Testis (tissue), 3 donors: ENCODE data around the gene GPT2. TPM values are rescaled to one million over a fixed set of nuclear protein-coding genes. Genes with fewer than 3 reads are reported as not detected.

Experiments
- DNase-seq: peaks from one replicate; pipeline ENCODE4 v3.0.0-alpha.2; 2019
- H3K27ac ChIP-seq, 2 donors: fragments of 200-600 bp; sonication (generic); one replicate each; pipeline ENCODE4 v1.5.1; 2019
- H3K27me3 ChIP-seq: fragments of 200-600 bp; sonication (generic); one replicate; pipeline ENCODE4 v1.5.1; 2019
- H3K36me3 ChIP-seq: fragments of 200-600 bp; sonication (generic); one replicate; pipeline ENCODE4 v1.5.1; 2017; ENCODE audit warnings: low read depth; ENCODE audit errors: missing control alignments
- H3K4me1 ChIP-seq: fragments of 200-600 bp; sonication (generic); one replicate; pipeline ENCODE4 v1.5.1; 2019
- H3K4me3 ChIP-seq, 2 donors: fragments of 200-600 bp; sonication (generic); one replicate each; pipeline ENCODE4 v1.5.1; 2017 to 2019
- H3K9me3 ChIP-seq: fragments of 200-600 bp; sonication (generic); one replicate; pipeline ENCODE4 v1.5.1; 2017
- CTCF ChIP-seq, 3 experiments: fragments of 450-650 bp in 2 of 3; fragments of 200-600 bp in 1 of 3; sonication (generic) in 1 of 3; IDR thresholded peaks; one replicate each; pipeline ENCODE4 v1.5.1; 2016 to 2019; ENCODE audit warnings: antibody characterized with exemption in 3 of 3, mild to moderate bottlenecking in 2 of 3, moderate library complexity in 1 of 3
- POLR2A ChIP-seq: fragments of 450-650 bp; IDR thresholded peaks from one replicate; pipeline ENCODE4 v1.6.1; 2017; ENCODE audit warnings: antibody characterized with exemption, mild to moderate bottlenecking, moderate library complexity
- WGBS, 2 donors: methylation state at CpG; one replicate each; pipeline ENCODE4 v1.1.5; 2018; 5-methylcytosine and 5-hydroxymethylcytosine counted together
- intact Hi-C: fragments of 100-400 bp; cut with DNase I; formaldehyde crosslinking; loops from one replicate; pipeline ENCODE4 v1.15.1; 2023; ENCODE audit warnings: low total_unique reads
- polyA plus RNA-seq: library from polyadenylated mRNA; stranded (reverse); fragments of 350-450 nt; fragmentation: Illumina TruSeq; extraction: RNeasy Lipid Tissue Mini Kit (QIAGEN cat#74804); gene quantifications from one replicate; pipeline ENCODE4 v1.2.3, GENCODE V29; 2014; ENCODE audit warnings: low read depth, low replicate concordance; ENCODE audit not compliant: insufficient read depth
- total RNA-seq, 2 donors: library from RNA; depleted of rRNA; stranded (reverse); fragments of >200 nt; gene quantifications; one replicate each; pipeline ENCODE4 v1.2.3, GENCODE V29; 2016

GPT2 gene
- total and polyA plus RNA-seq, 3 donors from 2014 or later = 38.8 to 80.6 (median 46.6) TPM

DNA sequence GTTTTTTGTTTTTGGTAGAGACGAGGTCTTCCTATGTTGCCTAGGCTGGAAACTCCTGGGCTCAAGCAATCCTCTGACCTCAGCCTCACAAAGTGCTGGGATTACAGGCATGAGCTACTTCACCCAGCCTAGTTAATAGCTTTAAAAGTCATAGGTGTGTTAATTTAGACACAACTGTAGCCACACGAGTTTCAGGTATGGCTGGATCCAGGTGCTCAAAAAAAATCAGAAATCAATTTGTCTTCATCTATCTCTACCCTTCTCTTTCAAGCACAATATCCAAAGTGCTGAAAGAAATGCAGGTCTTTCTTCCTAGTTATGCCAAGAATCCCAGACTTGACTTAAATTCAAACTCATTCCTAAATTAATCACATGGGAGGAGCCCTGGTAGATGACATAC lies 29.3 kb upstream of the GPT2 start:
- intact Hi-C loops = loop anchor here (5.0 kb wide), 1 partner anchor 52 kb away; no protein-coding TSS in a partner anchor
- Histone ChIP-seq H3K36me3 (no peaks in the 10 kb centered on the region), H3K4me1 (no peaks in the 10 kb centered on the region), H3K27me3 (no peaks in the 10 kb centered on the region), H3K9me3 (no peaks in the 10 kb centered on the region), H3K27ac (no peak overlapping the region), H3K4me3 (no peak overlapping the region)
- WGBS, 2 donors = 91 to 93% methylated on average over 2 of the region's 2 CpGs
- no peak for TF ChIP-seq POLR2A
- TF ChIP-seq CTCF (IDR thresholded peaks at IDR 0.05) = no peak
- DNase-seq = no peak

DNA sequence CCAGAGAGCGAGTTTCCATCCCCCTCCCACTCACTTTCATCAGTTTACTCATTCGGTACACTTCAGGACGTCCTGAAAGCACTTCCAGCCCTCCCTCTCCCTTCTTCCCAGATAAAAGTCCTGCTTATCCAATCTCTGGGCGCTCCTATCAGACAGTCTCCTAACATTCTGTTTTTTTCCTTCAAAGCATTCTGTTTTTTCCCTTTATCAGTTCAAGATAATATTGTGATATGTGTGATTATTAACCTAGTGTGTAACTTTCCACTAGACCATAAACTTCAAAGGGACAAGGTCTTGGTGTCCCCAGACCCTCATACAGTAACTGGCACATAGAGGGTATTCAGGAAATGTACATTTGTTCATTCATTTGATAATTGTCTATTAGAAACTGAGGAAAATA lies 28.8 kb upstream of the GPT2 start:
- Histone ChIP-seq H3K4me1 (no peaks in the 10 kb centered on the region), H3K9me3 (no peaks in the 10 kb centered on the region), H3K27me3 (no peaks in the 10 kb centered on the region), H3K4me3 (no peak overlapping the region), H3K36me3 (no peaks in the 10 kb centered on the region), H3K27ac (no peak overlapping the region)
- TF ChIP-seq POLR2A (no peak), CTCF (IDR thresholded peaks at IDR 0.05) (no peak)
- no peak for DNase-seq
- 52% methylated on average over 4 of the region's 4 CpGs for WGBS, 2 donors
- intact Hi-C loops = loop anchor here (5.0 kb wide), 1 partner anchor 52 kb away; no protein-coding TSS in a partner anchor

DNA sequence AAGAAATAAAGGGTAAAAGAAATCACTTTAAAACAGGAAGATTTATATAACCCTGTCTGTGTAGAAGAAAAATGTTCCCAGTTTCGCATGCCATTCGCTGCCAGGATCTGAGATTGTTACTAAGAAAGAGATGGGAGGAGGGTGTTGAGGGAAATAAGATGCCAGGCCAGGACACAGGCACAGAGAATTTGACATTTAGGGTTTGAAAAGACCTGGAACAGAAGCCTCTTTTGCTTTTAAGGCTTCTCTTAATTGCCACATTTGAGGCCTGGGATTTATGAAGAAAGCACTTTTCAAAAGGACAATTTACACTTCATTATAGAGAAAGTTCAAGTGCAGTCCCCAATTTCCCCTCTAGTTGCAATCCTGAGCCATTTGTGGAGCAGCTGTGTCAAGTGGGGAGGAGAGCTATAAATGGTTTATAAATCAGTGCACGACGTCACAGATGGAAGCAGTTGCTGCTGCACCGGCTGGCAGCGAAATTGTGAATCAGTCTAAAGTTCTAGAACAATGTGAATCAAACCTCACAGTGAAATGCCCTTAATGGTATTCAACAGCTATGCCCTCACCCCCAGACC lies 26.7 kb upstream of the GPT2 start:
- Histone ChIP-seq H3K27me3 (no peaks in the 10 kb centered on the region), H3K36me3 (no peaks in the 10 kb centered on the region), H3K9me3 (no peaks in the 10 kb centered on the region), H3K27ac (no peak overlapping the region), H3K4me1 (no peaks in the 10 kb centered on the region), H3K4me3 (no peak overlapping the region)
- TF ChIP-seq POLR2A (no peak), CTCF (IDR thresholded peaks at IDR 0.05) (peak in 1 of 3 experiments; percentile 47)
- intact Hi-C loops = loop anchor here (5.0 kb wide), 1 partner anchor 50 kb away; no protein-coding TSS in a partner anchor
- DNase-seq = peak; percentile 23
- 40 to 64% methylated on average over 6 of the region's 6 CpGs for WGBS, 2 donors

GRCh38 chr16:46858151-46858550 lies 26.0 kb upstream of the GPT2 start:
- intact Hi-C loops = loop anchor here (5.0 kb wide), 1 partner anchor 49 kb away; no protein-coding TSS in a partner anchor
- no peak for TF ChIP-seq POLR2A
- no peak for TF ChIP-seq CTCF (IDR thresholded peaks at IDR 0.05)
- no peak for DNase-seq
- H3K36me3 ChIP-seq = no peaks in the 10 kb centered on the region
- no peak overlapping the region for H3K27ac ChIP-seq
- H3K9me3 ChIP-seq = no peaks in the 10 kb centered on the region
- no peaks in the 10 kb centered on the region for H3K27me3 ChIP-seq
- 97 to 99% methylated on average over 6 of the region's 6 CpGs for WGBS, 2 donors
- H3K4me1 ChIP-seq = no peaks in the 10 kb centered on the region
- no peak overlapping the region for H3K4me3 ChIP-seq

- TF ChIP-seq CTCF (IDR thresholded peaks at IDR 0.05) = no peak
- TF ChIP-seq POLR2A = no peak
- Histone ChIP-seq H3K4me1 (no peaks in the 10 kb centered on the region), H3K4me3 (no peak overlapping the region), H3K9me3 (no peaks in the 10 kb centered on the region), H3K27ac (no peak overlapping the region), H3K36me3 (no peaks in the 10 kb centered on the region), H3K27me3 (no peaks in the 10 kb centered on the region)
- DNase-seq = no peak
- intact Hi-C loops = loop anchor here (5.0 kb wide), 1 partner anchor 48 kb away; no protein-coding TSS in a partner anchor
- 87 to 91% methylated on average over 5 of the region's 5 CpGs for WGBS, 2 donors
Observed at GRCh38 chr16:46859719-46860152, 24.4 kb upstream of the GPT2 start.
